Measurements from ENCODE around the gene MMP11.

Gene MMP11

GRCh38 chr22:23812378-23812777 is 39.7 kb downstream of the MMP11 start:
- no peak for DNase-seq (ENCODE audit: low read depth)
- TF ChIP-seq CTCF (IDR thresholded peaks at IDR 0.05; ENCODE audit: insufficient read depth, low read depth, low read length, missing control alignments): no peak
- H3K4me3 ChIP-seq (ENCODE audit: low read depth, low read length): no peak overlapping the region

GRCh38 chr22:23815541-23816155 is 43.0 kb downstream of the MMP11 start:
- H3K4me3 ChIP-seq (ENCODE audit: low read depth, low read length): no peak overlapping the region
- DNase-seq (ENCODE audit: low read depth): no peak
- TF ChIP-seq CTCF (IDR thresholded peaks at IDR 0.05; ENCODE audit: insufficient read depth, low read depth, low read length, missing control alignments): no peak

GRCh38 chr22:23816156-23816976 is 43.7 kb downstream of the MMP11 start:
- DNase-seq (ENCODE audit: low read depth): no peak
- no peak for TF ChIP-seq CTCF (IDR thresholded peaks at IDR 0.05; ENCODE audit: insufficient read depth, low read depth, low read length, missing control alignments)
- H3K4me3 ChIP-seq (ENCODE audit: low read depth, low read length): no peak overlapping the region

GRCh38 chr22:23817146-23817545 is 44.5 kb downstream of the MMP11 start:
- TF ChIP-seq CTCF (IDR thresholded peaks at IDR 0.05; ENCODE audit: insufficient read depth, low read depth, low read length, missing control alignments): no peak
- DNase-seq (ENCODE audit: low read depth): no peak
- no peak overlapping the region for H3K4me3 ChIP-seq (ENCODE audit: low read depth, low read length)

- no peak for TF ChIP-seq CTCF (IDR thresholded peaks at IDR 0.05; ENCODE audit: insufficient read depth, low read depth, low read length, missing control alignments)
- DNase-seq (ENCODE audit: low read depth): no peak
- H3K4me3 ChIP-seq (ENCODE audit: low read depth, low read length): no peak overlapping the region
These were observed 45.9 kb downstream of the MMP11 start for GRCh38 chr22:23818541-23818940.

- DNase-seq (ENCODE audit: low read depth): no peak
- TF ChIP-seq CTCF (IDR thresholded peaks at IDR 0.05; ENCODE audit: insufficient read depth, low read depth, low read length, missing control alignments): no peak
- no peak overlapping the region for H3K4me3 ChIP-seq (ENCODE audit: low read depth, low read length)
These were observed 48.1 kb downstream of the MMP11 start for GRCh38 chr22:23820748-23821211.
